Cardiac fibroblast (primary cell): Measurements from ENCODE around the gene RAE1.
A peak's percentile ranks its signal among the peaks of the same experiment; 100 is the strongest.

ENCODE experiments used
- DNase-seq, 2 donors: peaks; one replicate each; pipeline versions ENCODE4 v3.0.0 to v3.0.0-alpha.2; 2010; ENCODE audit warnings: low read depth in 2 of 2
- H3K4me3 ChIP-seq, 2 donors: replicated peaks in 1 of 2; 1 replicate in 1 of 2; 2 replicates in 1 of 2; pipeline ENCODE4 v1.5.1; 2011; ENCODE audit warnings: low read depth in 2 of 2, low read length in 2 of 2, mild to moderate bottlenecking in 2 of 2, moderate library complexity in 1 of 2
- CTCF ChIP-seq: IDR thresholded peaks from one replicate; pipeline ENCODE4 v1.5.1; 2011; ENCODE audit warnings: low read depth, mild to moderate bottlenecking, low read length, inconsistent platforms

Gene RAE1

DNA sequence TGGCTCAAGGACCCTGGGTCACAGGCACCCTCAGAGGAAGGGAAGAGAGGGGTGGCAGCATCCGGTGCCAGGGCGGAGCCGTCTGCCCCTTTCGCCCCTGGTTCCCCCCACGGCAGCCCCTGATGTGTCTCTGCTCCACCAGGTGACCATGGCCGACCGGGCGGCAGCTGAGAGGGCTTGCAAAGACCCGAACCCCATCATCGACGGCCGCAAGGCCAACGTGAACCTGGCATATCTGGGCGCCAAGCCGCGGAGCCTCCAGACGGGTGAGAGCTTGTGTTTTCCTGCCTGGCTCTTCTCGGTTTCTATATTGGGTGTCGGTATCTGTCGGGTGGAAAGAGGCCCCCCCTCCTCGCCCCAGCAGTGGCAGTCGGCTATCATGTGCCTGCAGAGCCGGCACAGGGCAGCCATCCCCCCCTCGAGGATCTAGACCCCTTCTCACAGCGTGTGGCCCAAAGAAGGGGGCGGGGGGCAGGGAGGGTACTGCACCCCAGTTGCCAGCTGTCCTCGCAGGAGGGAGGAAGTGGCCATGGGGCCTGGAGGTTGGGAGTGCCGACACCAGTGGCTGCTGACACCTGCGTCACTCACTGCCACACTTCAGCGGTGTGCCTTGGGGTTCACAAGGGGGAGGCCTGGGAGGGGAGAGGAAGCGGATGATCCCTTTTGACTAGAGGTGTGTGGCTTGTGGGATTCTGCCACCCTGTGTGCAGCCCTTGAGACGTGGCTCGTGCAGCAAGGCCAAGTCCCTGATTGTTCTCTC lies 41.6 kb downstream of the RAE1 start:
- no peak for DNase-seq
- no peak for TF ChIP-seq CTCF
- peak overlapping the region; percentile 39 to 67 for H3K4me3 ChIP-seq

GRCh38 chr20:57393321-57394120 lies 42.5 kb downstream of the RAE1 start:
- no peak for TF ChIP-seq CTCF
- DNase-seq = no peak
- no peak overlapping the region for H3K4me3 ChIP-seq

DNA sequence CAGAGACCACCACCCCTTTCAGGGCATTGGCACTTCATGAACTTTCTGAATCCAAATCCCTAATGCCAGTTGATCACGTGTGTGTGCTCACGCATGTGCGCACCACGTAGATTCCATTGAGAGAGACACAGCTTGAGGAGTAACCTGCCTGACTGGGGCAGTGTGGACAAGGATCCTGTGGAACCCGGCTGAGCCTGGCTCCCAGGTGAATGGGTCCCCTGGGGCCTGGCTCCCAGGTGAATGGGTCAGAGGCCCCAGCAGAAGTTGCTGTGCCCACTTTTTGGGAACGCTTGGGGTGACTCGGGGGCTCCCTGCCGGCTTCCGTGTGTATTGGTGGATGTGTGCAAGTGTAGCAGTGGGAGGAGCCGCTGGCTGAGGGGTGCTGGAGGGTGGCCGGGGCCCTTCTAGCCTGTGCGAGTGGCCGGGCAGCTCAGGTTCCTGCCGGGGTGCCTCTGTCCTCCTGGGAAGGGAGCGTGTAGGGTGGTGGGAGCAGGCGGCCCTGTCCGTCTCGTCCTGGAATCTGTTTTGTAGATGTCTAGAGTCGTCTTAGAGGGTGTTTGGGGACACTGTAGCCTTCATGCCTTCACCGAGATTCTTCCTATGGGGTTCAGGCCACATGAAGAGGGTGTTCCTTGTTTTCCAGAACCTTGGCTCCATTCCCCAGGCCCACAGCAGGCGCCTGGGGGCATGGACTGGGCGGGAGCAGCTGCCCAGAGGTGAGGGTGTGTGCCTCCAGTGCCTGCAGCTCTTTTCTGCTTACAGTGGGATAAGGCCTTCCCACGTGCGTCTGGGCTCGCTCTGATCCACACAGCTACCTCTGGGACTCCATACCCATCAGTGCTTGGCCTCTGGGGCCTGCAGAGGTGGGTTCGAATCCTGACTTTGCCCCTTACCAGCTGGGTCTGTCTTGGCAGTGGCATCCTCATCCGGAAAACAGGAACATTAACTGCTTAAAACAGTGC lies 43.3 kb downstream of the RAE1 start:
- H3K4me3 ChIP-seq = no peak overlapping the region
- no peak for DNase-seq
- no peak for TF ChIP-seq CTCF

- peak; percentile 66 to 73 for DNase-seq
- H3K4me3 ChIP-seq = no peak overlapping the region
- no peak for TF ChIP-seq CTCF
Measured at GRCh38 chr20:57395111-57395966, 44.3 kb downstream of the RAE1 start.

DNA sequence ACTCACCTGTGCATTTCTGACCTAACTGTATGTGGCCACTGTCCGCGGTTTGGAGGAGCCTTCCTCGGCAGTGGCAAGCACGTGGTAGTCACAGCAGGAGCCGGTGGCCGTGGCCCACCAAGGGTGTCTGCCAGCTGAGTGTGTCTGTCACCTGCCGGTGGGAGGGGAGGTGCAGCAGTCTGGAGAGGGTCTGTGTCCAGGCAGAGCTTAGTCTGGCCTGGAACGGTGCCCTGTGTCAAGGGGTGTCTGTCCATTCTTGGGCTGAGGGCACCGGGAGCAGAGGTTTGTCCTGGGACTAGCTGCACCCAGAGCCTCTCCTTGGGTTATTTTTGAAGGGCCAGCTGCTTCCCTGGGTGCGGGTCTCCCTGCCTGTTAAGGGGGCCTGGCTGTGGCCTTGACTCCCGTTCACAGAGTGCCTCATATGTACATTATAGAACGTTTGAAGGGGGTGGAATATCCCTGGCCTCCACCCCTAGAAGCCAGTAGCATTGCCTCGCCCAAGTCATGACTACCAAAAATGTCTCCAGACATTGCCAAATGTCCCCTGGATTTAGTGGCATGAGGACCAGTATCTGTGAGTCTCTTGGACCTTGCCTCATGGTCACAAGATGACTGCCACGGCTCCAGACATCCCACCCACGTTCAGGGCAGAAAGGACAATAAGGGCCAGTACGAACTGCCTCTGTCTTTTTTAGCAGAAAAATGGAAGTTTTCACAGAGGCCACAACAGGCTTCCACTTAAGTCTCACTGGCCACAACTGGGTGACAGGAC lies 45.3 kb downstream of the RAE1 start:
- no peak for TF ChIP-seq CTCF
- no peak overlapping the region for H3K4me3 ChIP-seq
- no peak for DNase-seq
